K562 (cell line): ENCODE results near the gene PRR7. TPM values are rescaled to one million over a fixed set of nuclear protein-coding genes. Genes with fewer than 3 reads are reported as not detected.

Experiments
- ATAC-seq: fragments of 200-7000 bp; cut with Tn5 transposase; 3 replicates; pipeline ENCODE4 v1.9.1; 2020; ENCODE audit warnings: moderate library complexity
- BruUV-seq: library from RNA; stranded (reverse); fragments of 400-500 nt; replicated peaks from 2 replicates; lab custom pipeline; 2021; lab: Mats Ljungman, UMichigan
- CTCF ChIA-PET: fragments of 300-600 bp; formaldehyde crosslinking; extraction: SDS; loops from one replicate; lab custom pipeline; 2021; ENCODE audit warnings: low intra/inter-chr PET ratio; lab: Yijun Ruan, JAX
- POLR2A ChIA-PET: fragments of 300-600, 350-650 bp; sonication (Branson Sonifier 250); formaldehyde crosslinking; extraction: SDS; loops from one replicate; lab custom pipeline; 2021; ENCODE audit warnings: antibody characterized with exemption, inconsistent platforms; lab: Yijun Ruan, JAX
- DNase-seq, 4 experiments: peaks; one replicate each; pipeline versions ENCODE4 v3.0.0 to v3.0.0-alpha.2; 2011 to 2018; ENCODE audit warnings: low spot score in 3 of 4, mixed read lengths in 3 of 4; ENCODE audit errors: extremely low read depth in 1 of 4
- FAIRE-seq: peaks from 2 replicates; lab custom pipeline; 2011; peaks lifted over from hg19 to GRCh38; lab: Jason Lieb, UNC
- H2AFZ ChIP-seq: 2 replicates; pipeline ENCODE4 v1.6.0; 2011; ENCODE audit warnings: low read depth, low read length, control low read depth, inconsistent platforms
- H3K27ac ChIP-seq: fragments of 200-600 bp; 3 replicates; pipeline ENCODE4 v1.8.0; 2011; ENCODE audit warnings: low read depth, mild to moderate bottlenecking, control low read depth, inconsistent platforms, low read length, moderate library complexity, mixed read lengths; ENCODE audit errors: extremely low read depth
- H3K27me3 ChIP-seq, 2 experiments: fragments of 300-600 bp in 1 of 2; 2 replicates in 1 of 2; 3 replicates in 1 of 2; pipeline versions ENCODE4 v1.6.0 to v1.8.0; 2011; ENCODE audit warnings: inconsistent platforms in 2 of 2, low read length in 2 of 2, mild to moderate bottlenecking in 1 of 2, mixed read lengths in 1 of 2, moderate library complexity in 1 of 2; ENCODE audit not compliant: control insufficient read depth in 2 of 2, insufficient read depth in 2 of 2
- H3K36me3 ChIP-seq: fragments of 300-600 bp; 3 replicates; pipeline ENCODE4 v1.8.0; 2011; ENCODE audit warnings: mild to moderate bottlenecking, low read length, inconsistent platforms; ENCODE audit not compliant: control insufficient read depth, insufficient read depth
- H3K4me1 ChIP-seq, 2 experiments: fragments of 200-600 bp in 1 of 2; replicated peaks in 1 of 2; 2 replicates in 1 of 2; 3 replicates in 1 of 2; pipeline versions ENCODE4 v1.5.1 to v1.8.0; 2011; ENCODE audit warnings: inconsistent platforms in 2 of 2, low read length in 2 of 2, mild to moderate bottlenecking in 1 of 2, mixed read lengths in 1 of 2, moderate library complexity in 1 of 2; ENCODE audit not compliant: control insufficient read depth in 2 of 2, insufficient read depth in 2 of 2
- H3K4me2 ChIP-seq: 2 replicates; pipeline ENCODE4 v1.6.1; 2011; ENCODE audit warnings: low read length, control low read depth, inconsistent platforms, mixed read lengths; ENCODE audit not compliant: insufficient read depth
- H3K4me3 ChIP-seq: fragments of 200-600 bp; sonication (generic), shearing (Covaris generic); 2 replicates; pipeline ENCODE4 v1.5.1; 2016; ENCODE audit warnings: control low read depth, inconsistent platforms
- H3K79me2 ChIP-seq: fragments of 200-600 bp; 3 replicates; pipeline ENCODE4 v1.8.0; 2011; ENCODE audit warnings: low read length, inconsistent platforms; ENCODE audit not compliant: control insufficient read depth, insufficient read depth
- H3K9ac ChIP-seq, 2 experiments: 2 replicates each; pipeline versions ENCODE4 v1.6.0 to v1.6.1; 2011; ENCODE audit warnings: low read depth in 2 of 2, low read length in 2 of 2, control low read depth in 1 of 2, inconsistent platforms in 1 of 2, mild to moderate bottlenecking in 1 of 2, mixed read lengths in 1 of 2; ENCODE audit not compliant: insufficient read depth in 1 of 2
- H3K9me1 ChIP-seq: one replicate; pipeline ENCODE4 v1.6.0; 2011; ENCODE audit warnings: inconsistent platforms, mild to moderate bottlenecking, low read length, moderate library complexity; ENCODE audit not compliant: control insufficient read depth, insufficient read depth
- H3K9me3 ChIP-seq: replicated peaks from 2 replicates; pipeline ENCODE4 v1.5.1; 2011; ENCODE audit warnings: low read depth, low read length, inconsistent platforms; ENCODE audit not compliant: control insufficient read depth, insufficient read depth
- H4K20me1 ChIP-seq: replicated peaks from 2 replicates; pipeline ENCODE4 v1.6.1; 2011; ENCODE audit warnings: low read length, inconsistent platforms, mixed read lengths; ENCODE audit not compliant: control insufficient read depth, insufficient read depth
- BHLHE40 ChIP-seq: IDR thresholded peaks from 2 replicates; pipeline ENCODE4 v1.6.1; 2011; ENCODE audit warnings: low read length, improper control_type of control experiment
- E2F6 ChIP-seq, 2 experiments: IDR thresholded peaks; 2 replicates each; pipeline ENCODE4 v1.6.1; 2011; ENCODE audit warnings: borderline replicate concordance in 1 of 2, control low read depth in 1 of 2, low read depth in 1 of 2, low read length in 1 of 2, mild to moderate bottlenecking in 1 of 2, mixed read lengths in 1 of 2, moderate library complexity in 1 of 2; ENCODE audit not compliant: insufficient read depth in 1 of 2, insufficient read length in 1 of 2, poor library complexity in 1 of 2, severe bottlenecking in 1 of 2; ENCODE audit errors: extremely low read depth in 1 of 2
- EP400 ChIP-seq: fragments of 450-650 bp; IDR thresholded peaks from 2 replicates; pipeline ENCODE4 v1.6.1; 2017; ENCODE audit warnings: antibody characterized with exemption, mild to moderate bottlenecking, moderate library complexity
- GABPB1 ChIP-seq: sonication (generic); formaldehyde crosslinking; IDR thresholded peaks from 2 replicates; pipeline ENCODE4 v1.8.0; 2022; ENCODE audit warnings: mild to moderate bottlenecking, missing genetic modification reagents
- HNRNPL ChIP-seq: fragments of 200-400 bp; formaldehyde crosslinking; IDR thresholded peaks from 2 replicates; pipeline ENCODE4 v1.6.1; 2017; ENCODE audit warnings: low read depth, mild to moderate bottlenecking, low read length
- HNRNPUL1 ChIP-seq: fragments of 200-400 bp; formaldehyde crosslinking; IDR thresholded peaks from 2 replicates; pipeline ENCODE4 v1.6.1; 2017; ENCODE audit warnings: low read length
- JUND ChIP-seq, 2 experiments: IDR thresholded peaks; 2 replicates in 1 of 2; 3 replicates in 1 of 2; pipeline ENCODE4 v1.6.1; 2011; ENCODE audit warnings: borderline replicate concordance in 2 of 2, low read depth in 2 of 2, low read length in 2 of 2, improper control_type of control experiment in 1 of 2, missing biosample characterization in 1 of 2, missing genetic modification characterization in 1 of 2, missing genetic modification reagents in 1 of 2
- NCOA4 ChIP-seq: fragments of 450-650 bp; IDR thresholded peaks from 2 replicates; pipeline ENCODE4 v1.6.1; 2018; ENCODE audit warnings: mild to moderate bottlenecking; ENCODE audit not compliant: partially characterized antibody
- POLR2A ChIP-seq: fragments of 450-650 bp; conservative IDR thresholded peaks from 2 replicates; pipeline ENCODE4 v1.6.1; 2016
- POLR2G ChIP-seq: fragments of 200-400 bp; formaldehyde crosslinking; IDR thresholded peaks from 2 replicates; pipeline ENCODE4 v1.6.1; 2017; ENCODE audit warnings: low read depth, mild to moderate bottlenecking, antibody characterized with exemption, low read length, moderate library complexity
- RBM14 ChIP-seq: fragments of 200-400 bp; formaldehyde crosslinking; IDR thresholded peaks from 2 replicates; pipeline ENCODE4 v1.6.1; 2018; ENCODE audit warnings: low read depth, mild to moderate bottlenecking, low read length, moderate library complexity, borderline replicate concordance; ENCODE audit not compliant: insufficient read depth
- RBM22 ChIP-seq: fragments of 200-400 bp; formaldehyde crosslinking; IDR thresholded peaks from 2 replicates; pipeline ENCODE4 v1.6.1; 2018; ENCODE audit warnings: low read length, low read depth; ENCODE audit not compliant: poor library complexity, severe bottlenecking
- SUPT5H ChIP-seq: fragments of 450-650 bp; IDR thresholded peaks from 2 replicates; pipeline ENCODE4 v1.6.1; 2016
- WGBS: fragments of 100-300 bp; shearing (Covaris generic); methylation state at CpG from one replicate; pipeline ENCODE4 v1.1.6; 2016; ENCODE audit warnings: low coverage, mixed read lengths; ENCODE audit not compliant: insufficient coverage; ENCODE audit errors: missing lambda C conversion rate; 5-methylcytosine and 5-hydroxymethylcytosine counted together
- in situ Hi-C: fragments of 300-500 bp; cut with MboI; formaldehyde crosslinking; loops from 4 replicates; pipeline ENCODE4 v1.15.0; 2018; ENCODE audit warnings: inconsistent platforms, mixed read lengths
- intact Hi-C: fragments of 100-400 bp; cut with micrococcal nuclease; formaldehyde crosslinking; loops from 2 replicates; pipeline ENCODE4 v1.14.2; 2022
- polyA plus RNA-seq, 8 experiments: library from polyadenylated mRNA; depleted of rRNA in 4 of 8; stranded (reverse) in 5 of 8; unstranded in 3 of 8; fragments of >200 nt; fragmentation: Nextera tagmentation in 2 of 8; fragmentation: Illumina TruSeq in 1 of 8; extraction: Ambion mirVana in 2 of 8; extraction: Trizol in 1 of 8; gene quantifications; 2 replicates each; pipeline versions ENCODE4 v1.2.1 to v1.2.3, GENCODE V29; 2011 to 2014; ENCODE audit warnings: inconsistent platforms in 1 of 8, missing spikeins in 1 of 8
- total RNA-seq, 7 experiments: library from RNA; depleted of rRNA in 6 of 7; stranded (reverse); fragments of >200 nt in 6 of 7; fragmentation: Illumina TruSeq in 2 of 7; extraction: Trizol in 2 of 7; gene quantifications; 2 replicates each; pipeline versions ENCODE4 v1.2.1 to v1.2.3, GENCODE V29; 2011 to 2021; ENCODE audit warnings: low replicate concordance in 1 of 7
- TF ChIP-seq, protein P1 (sequence below): sonication (generic); formaldehyde crosslinking; IDR thresholded peaks from 2 replicates; pipeline ENCODE4 v1.9.0; 2022; ENCODE audit warnings: mild to moderate bottlenecking, missing genetic modification reagents
- TF ChIP-seq, protein P2 (sequence below): sonication (generic); formaldehyde crosslinking; IDR thresholded peaks from 2 replicates; pipeline ENCODE4 v1.9.0; 2022; ENCODE audit warnings: mild to moderate bottlenecking, missing genetic modification reagents

The PRR7 gene
- total and polyA plus RNA-seq, 9 of the 15 experiments (the other 6 are each of a cell fraction or from before 2014, with no cell fraction given): 0.80 to 11.3 (median 10.4) TPM; not detected in 4

DNA sequence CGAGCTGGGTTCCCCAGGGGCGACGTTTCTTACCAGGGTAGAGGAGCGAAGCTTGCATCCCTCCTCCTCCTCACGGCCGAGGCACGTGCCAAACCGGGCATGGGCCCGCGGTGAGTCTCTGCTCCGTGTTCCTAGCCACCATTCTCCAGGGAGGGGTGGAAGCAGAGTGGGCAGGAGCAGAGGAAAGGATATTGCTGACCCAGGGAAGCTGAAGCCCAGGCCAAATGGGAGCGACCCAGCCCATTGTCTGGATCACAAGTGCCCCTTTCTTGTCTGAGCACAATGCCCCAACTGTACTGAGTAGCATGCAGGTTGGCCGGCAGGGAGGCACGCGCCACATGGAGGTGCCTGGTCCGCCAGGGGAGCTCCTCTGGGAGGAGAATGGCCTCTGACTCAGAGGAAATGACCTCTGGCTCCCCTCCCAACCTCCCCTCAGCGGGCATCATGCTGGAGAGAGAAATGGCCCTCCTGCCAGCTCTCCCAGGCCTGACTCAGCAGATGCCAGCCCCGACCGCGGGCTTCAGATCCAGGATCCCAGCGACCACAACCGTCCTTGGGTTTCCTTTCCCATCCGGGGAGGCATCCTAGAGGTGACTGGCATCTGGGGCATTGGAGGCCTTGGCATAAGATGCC is 1.1 kb downstream of the PRR7 start:
- Histone ChIP-seq H3K9me1 (peaks cover 3% of the 10 kb centered on the region), H3K27me3 (no peaks in the 10 kb centered on the region)
- TF ChIP-seq E2F6 (IDR thresholded peaks at IDR 0.05; ENCODE audit: borderline replicate concordance in 1 of 2, extremely low read depth in 1 of 2, insufficient read depth in 1 of 2, insufficient read length in 1 of 2, low read depth in 1 of 2, low read length in 1 of 2, poor library complexity in 1 of 2, severe bottlenecking in 1 of 2): peak in 1 of 2 experiments; percentile 3
- peak; percentile 24; the same call in 1 of the 2 replicates for TF ChIP-seq EP400
- TF ChIP-seq HNRNPL: peak; percentile 65; the same call in 1 of the 2 replicates
- TF ChIP-seq HNRNPUL1: peak; percentile 68; the same call in 1 of the 2 replicates
- TF ChIP-seq, protein P1, sequence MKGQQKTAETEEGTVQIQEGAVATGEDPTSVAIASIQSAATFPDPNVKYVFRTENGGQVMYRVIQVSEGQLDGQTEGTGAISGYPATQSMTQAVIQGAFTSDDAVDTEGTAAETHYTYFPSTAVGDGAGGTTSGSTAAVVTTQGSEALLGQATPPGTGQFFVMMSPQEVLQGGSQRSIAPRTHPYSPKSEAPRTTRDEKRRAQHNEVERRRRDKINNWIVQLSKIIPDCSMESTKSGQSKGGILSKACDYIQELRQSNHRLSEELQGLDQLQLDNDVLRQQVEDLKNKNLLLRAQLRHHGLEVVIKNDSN (CRISPR knock-in tag): peak; percentile 55
- TF ChIP-seq JUND (IDR thresholded peaks at IDR 0.05; ENCODE audit: borderline replicate concordance, low read depth, low read length): no peak
- TF ChIP-seq JUND (tag; IDR thresholded peaks at IDR 0.05; ENCODE audit: borderline replicate concordance, low read depth, low read length): no peak
- TF ChIP-seq RBM22: peak; percentile 53
- TF ChIP-seq, protein P2, sequence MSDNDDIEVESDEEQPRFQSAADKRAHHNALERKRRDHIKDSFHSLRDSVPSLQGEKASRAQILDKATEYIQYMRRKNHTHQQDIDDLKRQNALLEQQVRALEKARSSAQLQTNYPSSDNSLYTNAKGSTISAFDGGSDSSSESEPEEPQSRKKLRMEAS (CRISPR knock-in tag): peak; percentile 61
- peak; percentile 78 for TF ChIP-seq BHLHE40
- peak; percentile 45 for TF ChIP-seq SUPT5H
- TF ChIP-seq POLR2G: peak; percentile 77
- TF ChIP-seq POLR2A: peak; percentile 51; the same call in 1 of the 2 replicates
- TF ChIP-seq GABPB1: 0 out of 2 replicates have a peak, but pooled peaks have one; percentile 10
- TF ChIP-seq NCOA4: no peak
- no peak for TF ChIP-seq RBM14
- TF ChIP-seq, all 486 proteins: peak for 12
- H3K4me3 ChIP-seq: no peak overlapping the region
- WGBS: 24% methylated on average over 23 of the region's 23 CpGs
- ChIA-PET CTCF (interaction anchor here (1.9 kb wide), 1 partner anchor 44 kb away, joined by 9 read pairs; no protein-coding TSS in a partner anchor), POLR2A (interaction anchor here (0.6 to 11.8 kb wide), 7 partner anchors 10 to 46 kb away, joined by 3 to 210 read pairs (median 4); partner anchors contain the start of gene GRK6)
- intact Hi-C loops (loop anchor here (2.0 kb wide), 1 partner anchor 333 kb away; no protein-coding TSS in a partner anchor), in situ Hi-C loops (loop anchor here (5.0 kb wide), 1 partner anchor 55 kb away; no protein-coding TSS in a partner anchor)
- H4K20me1 ChIP-seq: peaks cover 25% of the 10 kb centered on the region
- no TSS peak for BruUV-seq
- no peaks in the 10 kb centered on the region for H3K79me2 ChIP-seq
- peaks cover 19 to 41% of the 10 kb centered on the region in 2 experiments for H3K4me1 ChIP-seq
- H3K9me3 ChIP-seq: no peaks in the 10 kb centered on the region
- no peak overlapping the region for H2AFZ ChIP-seq
- H3K36me3 ChIP-seq: peaks cover 5% of the 10 kb centered on the region; the same call in 1 of the 3 replicates
- no peak for ATAC-seq
- H3K9ac ChIP-seq: peak overlapping the region in 1 of 2 experiments; percentile 95; a peak in 2 of 4 replicates
- DNase-seq: peak in 2 of 4 experiments; percentile 48 to 50
- H3K4me2 ChIP-seq: peak overlapping the region; percentile 23; the same call in 1 of the 2 replicates
- H3K27ac ChIP-seq: no peak overlapping the region
- no peak for FAIRE-seq
